D721Med (cell line): ENCODE results near the gene ATP8B4.

Experiments used
- DNase-seq: peaks from one replicate; pipeline ENCODE4 v3.0.0; 2011; ENCODE audit warnings: low spot score; ENCODE audit not compliant: insufficient read length
- FAIRE-seq: peaks from 2 replicates; lab custom pipeline; 2011; peaks lifted over from hg19 to GRCh38; lab: Jason Lieb, UNC
- CTCF ChIP-seq: IDR thresholded peaks from 2 replicates; pipeline ENCODE4 v1.5.1; 2012; ENCODE audit warnings: mild to moderate bottlenecking, control low read depth; ENCODE audit not compliant: insufficient read depth; ENCODE audit errors: missing control alignments

Gene ATP8B4

GRCh38 chr15:49848807-49849206 is 270.2 kb downstream of the ATP8B4 start:
- TF ChIP-seq CTCF, result no peak
- DNase-seq, result no peak
- no peak for FAIRE-seq

GRCh38 chr15:49848282-49848724 is 270.7 kb downstream of the ATP8B4 start:
- no peak for FAIRE-seq
- TF ChIP-seq CTCF, result no peak

GRCh38 chr15:49847423-49848281 is 271.4 kb downstream of the ATP8B4 start:
- no peak for FAIRE-seq
- DNase-seq, result no peak
- TF ChIP-seq CTCF, result no peak

More at GRCh38 chr15:49848282-49848724, 270.7 kb downstream of the ATP8B4 start:
- no peak for DNase-seq

- FAIRE-seq, result no peak
- no peak for TF ChIP-seq CTCF
- no peak for DNase-seq
Observed at GRCh38 chr15:49844390-49844789, 274.6 kb downstream of the ATP8B4 start.

GRCh38 chr15:49843725-49844124 is 275.3 kb downstream of the ATP8B4 start:
- DNase-seq (no peak), FAIRE-seq (no peak)
- TF ChIP-seq CTCF, result no peak

GRCh38 chr15:49842031-49842730 is 276.9 kb downstream of the ATP8B4 start:
- no peak for FAIRE-seq
- no peak for DNase-seq
- TF ChIP-seq CTCF, result no peak
